ENCODE data around the gene PLCXD1.

Gene PLCXD1

DNA sequence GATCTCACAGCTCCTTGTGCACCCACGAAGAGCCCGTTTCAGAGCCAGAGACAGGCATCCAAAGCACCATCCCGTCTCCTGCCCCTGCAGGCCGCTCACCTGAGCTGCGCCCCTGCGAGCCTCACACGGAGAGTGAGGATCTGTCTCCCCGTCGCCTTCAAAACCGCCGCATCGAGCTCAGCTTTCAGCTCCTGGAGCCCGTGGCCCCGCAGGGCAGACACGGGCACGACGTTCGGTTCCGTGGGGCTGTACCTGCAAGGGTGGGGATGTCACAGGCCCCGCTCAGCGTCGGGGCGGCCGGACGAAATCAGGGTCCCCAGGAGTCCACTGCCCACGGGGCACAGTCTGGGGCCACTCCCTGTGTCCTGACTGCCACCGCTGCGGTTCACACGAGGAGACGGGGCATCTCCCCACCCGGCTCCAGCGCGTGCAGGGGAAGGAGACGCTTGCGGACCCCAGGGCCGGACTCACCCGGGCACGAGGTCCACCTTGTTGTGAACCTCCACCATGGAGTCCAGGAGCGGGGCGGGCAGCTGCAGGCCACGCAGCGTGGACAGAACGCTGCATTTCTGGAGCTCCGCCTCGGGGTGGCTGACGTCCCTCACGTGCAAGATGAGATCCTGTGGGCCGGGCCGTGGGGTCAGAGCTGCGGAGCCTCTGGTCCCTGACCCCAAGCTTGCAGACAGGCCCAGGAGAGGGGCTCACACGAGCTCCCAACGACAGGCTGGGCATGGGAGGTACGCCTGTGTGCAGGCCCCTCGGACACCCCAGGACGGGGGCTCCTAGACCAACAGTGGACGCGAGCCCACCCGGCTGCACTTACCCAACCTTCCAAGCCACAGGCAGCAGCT is 26.3 kb downstream of the PLCXD1 start:
- ATAC-seq (ENCODE audit: low read depth) (no peak), DNase-seq (ENCODE audit: low spot score) (peak; percentile 73)
- TF ChIP-seq, protein P1, sequence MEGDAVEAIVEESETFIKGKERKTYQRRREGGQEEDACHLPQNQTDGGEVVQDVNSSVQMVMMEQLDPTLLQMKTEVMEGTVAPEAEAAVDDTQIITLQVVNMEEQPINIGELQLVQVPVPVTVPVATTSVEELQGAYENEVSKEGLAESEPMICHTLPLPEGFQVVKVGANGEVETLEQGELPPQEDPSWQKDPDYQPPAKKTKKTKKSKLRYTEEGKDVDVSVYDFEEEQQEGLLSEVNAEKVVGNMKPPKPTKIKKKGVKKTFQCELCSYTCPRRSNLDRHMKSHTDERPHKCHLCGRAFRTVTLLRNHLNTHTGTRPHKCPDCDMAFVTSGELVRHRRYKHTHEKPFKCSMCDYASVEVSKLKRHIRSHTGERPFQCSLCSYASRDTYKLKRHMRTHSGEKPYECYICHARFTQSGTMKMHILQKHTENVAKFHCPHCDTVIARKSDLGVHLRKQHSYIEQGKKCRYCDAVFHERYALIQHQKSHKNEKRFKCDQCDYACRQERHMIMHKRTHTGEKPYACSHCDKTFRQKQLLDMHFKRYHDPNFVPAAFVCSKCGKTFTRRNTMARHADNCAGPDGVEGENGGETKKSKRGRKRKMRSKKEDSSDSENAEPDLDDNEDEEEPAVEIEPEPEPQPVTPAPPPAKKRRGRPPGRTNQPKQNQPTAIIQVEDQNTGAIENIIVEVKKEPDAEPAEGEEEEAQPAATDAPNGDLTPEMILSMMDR (IDR thresholded peaks at IDR 0.05; ENCODE audit: poor library complexity, severe bottlenecking), result no peak
- Histone ChIP-seq H3K9me3 (ENCODE audit: severe bottlenecking) (no peaks in the 10 kb centered on the region), H3K27ac (ENCODE audit: poor library complexity, severe bottlenecking) (no peak overlapping the region), H3K27me3 (ENCODE audit: insufficient read depth, poor library complexity, severe bottlenecking) (no peaks in the 10 kb centered on the region), H3K36me3 (ENCODE audit: low read depth) (peaks cover 74% of the 10 kb centered on the region), H3K4me3 (ENCODE audit: severe bottlenecking) (no peak overlapping the region), H3K4me1 (ENCODE audit: insufficient read depth, poor library complexity, severe bottlenecking) (no peaks in the 10 kb centered on the region)

DNA sequence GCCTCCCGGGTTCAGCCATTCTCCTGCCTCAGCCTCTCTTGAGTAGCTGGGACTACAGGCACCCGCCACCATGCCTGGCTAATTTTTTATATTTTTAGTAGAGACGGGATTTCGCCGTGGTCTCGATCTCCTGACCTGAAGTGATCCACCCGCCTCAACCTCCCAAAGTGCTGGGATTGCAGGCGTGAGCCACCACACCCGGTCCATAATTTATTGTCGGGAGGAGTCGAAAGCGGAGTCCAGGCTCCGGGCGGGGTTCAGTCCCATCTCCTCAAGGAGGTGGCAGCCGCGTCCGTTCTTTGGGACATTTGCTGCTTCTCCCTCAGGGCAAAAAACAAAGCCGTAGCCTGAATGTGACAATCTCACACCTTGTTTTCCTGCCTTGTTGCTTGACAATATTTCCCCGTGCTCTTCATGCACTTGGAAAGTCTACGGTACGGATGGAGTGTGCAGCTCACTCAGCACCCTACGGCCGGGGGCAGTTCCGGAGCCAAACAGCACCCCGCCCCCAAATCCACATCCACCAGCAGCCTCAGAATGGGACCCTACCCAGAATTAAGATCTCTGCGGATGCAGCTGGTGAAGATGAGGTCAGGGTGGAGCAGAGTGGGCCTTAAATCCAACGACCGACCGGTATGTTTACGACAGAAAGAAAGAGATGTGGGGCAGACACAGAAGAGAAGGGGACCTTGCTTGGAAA is 27.8 kb downstream of the PLCXD1 start:
- no peaks in the 10 kb centered on the region for H3K9me3 ChIP-seq (ENCODE audit: severe bottlenecking)
- peaks cover 69% of the 10 kb centered on the region for H3K36me3 ChIP-seq (ENCODE audit: low read depth)
- DNase-seq (ENCODE audit: low spot score) (no peak), ATAC-seq (ENCODE audit: low read depth) (no peak)
- H3K4me1 ChIP-seq (ENCODE audit: insufficient read depth, poor library complexity, severe bottlenecking), result no peaks in the 10 kb centered on the region
- H3K27me3 ChIP-seq (ENCODE audit: insufficient read depth, poor library complexity, severe bottlenecking), result no peaks in the 10 kb centered on the region
- no peak overlapping the region for H3K27ac ChIP-seq (ENCODE audit: poor library complexity, severe bottlenecking)
- H3K4me3 ChIP-seq (ENCODE audit: severe bottlenecking), result no peak overlapping the region
- TF ChIP-seq, protein P1 (IDR thresholded peaks at IDR 0.05; ENCODE audit: poor library complexity, severe bottlenecking), result no peak

DNA sequence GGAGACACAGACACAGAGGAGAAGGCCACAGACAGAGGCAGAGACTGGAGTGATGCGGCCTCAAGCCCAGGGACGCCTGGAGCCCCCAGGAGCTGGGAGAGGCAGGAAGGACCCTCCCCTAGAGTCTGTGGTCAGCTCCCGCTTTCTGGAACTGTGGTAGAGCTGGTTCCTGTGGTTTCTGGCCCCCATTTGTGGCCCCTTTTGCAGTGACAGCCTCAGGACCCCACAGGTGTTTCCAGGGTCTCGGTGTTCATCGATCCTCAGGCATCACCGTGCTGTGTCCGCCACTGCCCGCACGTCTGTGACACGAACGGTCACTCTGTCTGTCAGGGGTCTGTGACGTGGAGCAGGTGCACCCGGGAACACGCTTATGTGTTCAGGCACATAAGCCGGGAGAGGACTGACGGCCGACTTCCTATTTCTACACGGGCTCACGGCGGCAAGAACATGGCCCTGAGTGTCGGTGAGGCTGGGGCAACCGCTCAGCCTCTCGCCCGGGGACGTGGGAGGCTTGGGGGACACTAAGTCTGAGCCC is 29.5 kb downstream of the PLCXD1 start:
- DNase-seq (ENCODE audit: low spot score), result peak; percentile 66
- H3K4me1 ChIP-seq (ENCODE audit: insufficient read depth, poor library complexity, severe bottlenecking), result no peaks in the 10 kb centered on the region
- H3K4me3 ChIP-seq (ENCODE audit: severe bottlenecking), result no peak overlapping the region
- H3K9me3 ChIP-seq (ENCODE audit: severe bottlenecking), result no peaks in the 10 kb centered on the region
- TF ChIP-seq, protein P1 (IDR thresholded peaks at IDR 0.05; ENCODE audit: poor library complexity, severe bottlenecking), result no peak
- H3K36me3 ChIP-seq (ENCODE audit: low read depth), result peaks cover 66% of the 10 kb centered on the region
- H3K27me3 ChIP-seq (ENCODE audit: insufficient read depth, poor library complexity, severe bottlenecking), result no peaks in the 10 kb centered on the region
- no peak overlapping the region for H3K27ac ChIP-seq (ENCODE audit: poor library complexity, severe bottlenecking)
- ATAC-seq (ENCODE audit: low read depth), result no peak

DNA sequence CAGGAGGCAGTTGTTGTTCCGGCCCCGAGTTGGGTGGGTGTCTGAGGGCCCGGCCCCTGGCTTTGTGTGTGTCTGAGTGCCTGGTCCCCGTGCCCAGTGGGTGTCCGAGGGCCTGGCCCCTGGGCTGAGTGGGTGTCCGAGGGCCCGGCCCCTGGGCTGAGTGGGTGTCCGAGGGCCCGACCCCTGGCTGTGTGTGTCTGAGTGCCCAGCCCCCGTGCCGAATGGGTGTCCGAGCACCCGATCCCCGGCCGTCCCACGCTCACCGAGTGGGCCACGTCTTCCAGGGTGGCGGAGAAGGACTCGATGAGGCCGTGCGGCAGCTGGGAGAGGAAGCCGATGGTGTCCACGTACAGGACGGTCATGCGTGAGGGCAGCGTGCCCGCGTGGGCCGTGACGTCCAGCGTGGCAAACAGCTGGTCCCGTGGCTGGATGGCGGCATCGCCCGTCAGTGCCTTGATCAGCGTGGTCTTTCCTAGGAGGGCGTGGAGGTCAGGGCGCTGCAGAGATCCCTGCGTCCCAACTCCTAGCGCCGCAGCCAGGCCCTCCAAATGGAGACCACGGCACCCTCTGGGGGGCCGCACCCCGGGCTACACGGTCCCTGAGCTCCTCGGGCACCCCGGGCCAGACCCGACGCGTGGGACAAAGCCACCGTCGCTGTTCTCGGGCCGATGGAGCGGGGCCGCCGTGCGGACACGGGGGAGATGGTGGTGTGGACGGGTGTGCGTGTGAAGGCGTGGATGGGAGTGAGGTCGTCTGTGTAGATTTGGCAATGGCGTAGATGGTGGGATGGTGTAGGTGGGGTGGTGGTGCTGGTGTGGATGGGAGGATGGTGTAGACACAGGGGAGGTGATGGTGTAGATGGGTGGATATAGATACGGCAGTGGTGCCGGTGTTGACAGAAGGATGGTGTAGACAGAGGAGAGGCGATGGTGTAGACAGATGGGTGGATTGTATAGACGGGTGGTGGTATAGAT is 30.3 kb downstream of the PLCXD1 start:
- Histone ChIP-seq H3K27ac (ENCODE audit: poor library complexity, severe bottlenecking) (no peak overlapping the region), H3K4me3 (ENCODE audit: severe bottlenecking) (no peak overlapping the region), H3K36me3 (ENCODE audit: low read depth) (peaks cover 61% of the 10 kb centered on the region), H3K4me1 (ENCODE audit: insufficient read depth, poor library complexity, severe bottlenecking) (no peaks in the 10 kb centered on the region), H3K27me3 (ENCODE audit: insufficient read depth, poor library complexity, severe bottlenecking) (no peaks in the 10 kb centered on the region), H3K9me3 (ENCODE audit: severe bottlenecking) (no peaks in the 10 kb centered on the region)
- ATAC-seq (ENCODE audit: low read depth), result no peak; the same call in 1 of the 3 replicates
- TF ChIP-seq, protein P1 (IDR thresholded peaks at IDR 0.05; ENCODE audit: poor library complexity, severe bottlenecking), result no peak
- peak; percentile 78 for DNase-seq (ENCODE audit: low spot score)

Measured in RWPE2 (cell line).